Measurements from ENCODE around the gene PLEKHM3.
A peak's percentile ranks its signal among the peaks of the same experiment; 100 is the strongest.

Gene PLEKHM3

DNA sequence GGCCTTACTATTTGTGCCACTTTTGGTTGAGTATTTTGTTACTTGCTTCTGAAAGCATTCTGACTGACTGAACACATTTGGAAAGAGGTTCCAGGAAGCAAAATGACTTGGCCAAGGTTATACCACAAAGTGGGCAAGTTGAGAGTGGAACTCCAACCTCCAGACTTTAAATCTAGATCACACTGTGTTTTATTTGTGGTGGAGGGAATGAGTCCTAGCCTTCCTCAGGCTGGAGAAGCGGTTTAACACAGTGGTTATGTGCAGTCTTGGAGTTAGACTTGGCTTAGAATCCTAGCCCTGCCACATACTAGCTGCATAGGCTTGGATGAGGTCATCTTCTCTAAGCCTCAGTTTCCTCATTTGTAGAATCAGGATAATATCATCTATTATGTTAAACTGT lies 33.4 kb downstream of the PLEKHM3 start:
- DNase-seq: no peak

DNA sequence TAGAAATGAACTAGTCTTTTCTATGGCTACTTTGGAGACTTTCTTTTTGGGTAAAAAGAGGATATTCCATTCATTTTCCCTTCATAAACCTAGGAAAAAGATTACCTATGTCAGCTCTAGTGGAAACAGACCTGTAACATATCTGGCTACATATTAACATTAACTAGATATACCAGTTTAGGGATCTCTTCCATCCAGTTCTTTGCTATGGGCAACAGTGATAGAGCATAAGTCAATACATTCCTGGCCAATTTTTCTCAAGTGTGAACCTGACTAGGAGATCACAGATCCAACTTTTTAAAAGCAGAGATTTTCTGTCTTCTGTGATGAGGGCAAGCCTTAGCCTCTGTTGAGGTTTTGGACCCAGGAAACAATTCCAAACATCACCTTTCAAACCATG lies 34.5 kb downstream of the PLEKHM3 start:
- no peak for DNase-seq

- no peak for DNase-seq
These were observed 36.4 kb downstream of the PLEKHM3 start for GRCh38 chr2:207988975-207989374.

DNA sequence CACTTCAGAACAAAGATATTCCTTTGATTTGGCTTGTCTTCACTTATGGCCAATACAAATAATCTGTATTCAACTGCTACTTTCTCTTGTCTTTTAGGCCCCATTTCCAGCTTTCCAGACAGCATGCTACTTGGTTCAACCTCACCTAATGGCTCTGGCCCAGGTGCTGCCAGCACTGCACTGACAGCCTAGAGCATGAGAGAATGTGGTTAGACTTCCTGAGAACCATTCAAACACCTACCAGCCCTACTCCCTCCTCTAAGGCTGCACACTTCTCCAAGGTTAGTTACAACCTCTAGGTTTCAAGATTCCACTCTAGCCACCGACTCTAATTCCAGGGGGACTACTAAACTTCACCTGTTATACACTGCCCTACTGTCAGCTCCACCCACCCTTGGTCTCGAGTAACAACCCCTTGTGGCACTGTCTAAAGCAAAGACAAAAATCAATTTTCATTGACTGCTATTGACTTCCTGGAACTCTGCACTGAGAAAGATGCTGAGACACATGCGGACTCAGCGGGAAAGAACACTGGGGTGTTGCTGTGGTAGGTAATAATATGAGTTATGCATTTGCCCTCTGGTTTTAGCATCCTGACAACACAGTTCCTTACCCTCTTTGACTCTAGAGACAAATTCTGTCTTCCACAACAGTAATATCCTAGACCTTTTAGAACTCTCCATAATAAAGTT lies 38.2 kb downstream of the PLEKHM3 start:
- no peak for DNase-seq

- DNase-seq: no peak
These were observed 40.4 kb downstream of the PLEKHM3 start for GRCh38 chr2:207984765-207985480.

- no peak for DNase-seq
These were observed 41.7 kb downstream of the PLEKHM3 start for GRCh38 chr2:207983641-207984042.

DNA sequence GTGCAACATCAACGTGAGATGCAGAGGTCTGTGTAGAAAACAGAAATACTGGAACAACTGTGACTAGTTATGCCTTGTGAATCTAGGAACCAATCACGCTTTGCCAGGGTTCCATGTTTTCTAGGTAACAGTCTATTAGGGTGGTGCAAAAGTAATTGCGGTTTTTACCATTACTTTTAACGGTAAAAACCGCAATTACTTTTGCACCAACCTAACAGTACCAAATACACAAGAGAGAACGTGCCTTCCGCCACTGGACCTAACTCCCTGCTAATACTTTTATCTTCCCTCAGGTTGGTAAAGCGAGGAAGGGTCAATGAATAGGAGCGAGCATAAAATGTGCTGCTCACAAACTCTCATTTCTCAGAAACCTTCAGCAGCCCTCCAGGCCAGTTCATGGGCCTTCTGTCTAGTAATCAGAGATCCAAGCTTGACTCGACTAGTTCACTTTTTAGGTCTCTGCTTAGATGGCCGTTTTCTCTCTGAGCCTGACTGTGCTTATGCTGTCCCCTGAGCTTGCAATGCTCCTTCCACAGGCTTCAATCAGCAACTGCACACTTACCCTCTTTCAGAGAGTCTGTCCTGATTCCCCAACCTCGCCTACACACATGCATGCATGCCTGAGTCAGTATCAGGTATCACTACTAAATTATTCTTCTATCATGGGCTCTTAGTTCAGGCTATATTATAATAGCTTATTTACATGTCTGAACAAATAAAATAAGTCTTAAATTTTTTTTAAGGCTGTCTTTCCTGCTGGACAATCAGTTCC lies 47.0 kb downstream of the PLEKHM3 start:
- DNase-seq: peak in 1 of 2 experiments; percentile 23

- no peak for DNase-seq
These were observed 49.4 kb downstream of the PLEKHM3 start for GRCh38 chr2:207975921-207976320.

GRCh38 chr2:207974216-207974605 lies 51.1 kb downstream of the PLEKHM3 start:
- DNase-seq: no peak

GRCh38 chr2:207970826-207971180 lies 54.5 kb downstream of the PLEKHM3 start:
- DNase-seq: no peak

- DNase-seq: no peak
These were observed 55.0 kb downstream of the PLEKHM3 start for GRCh38 chr2:207970147-207970825.

- no peak for DNase-seq
These were observed 56.1 kb downstream of the PLEKHM3 start for GRCh38 chr2:207969249-207969648.

GRCh38 chr2:207967121-207967520 lies 58.2 kb downstream of the PLEKHM3 start:
- DNase-seq: peak in 1 of 2 experiments; percentile 48

- DNase-seq: no peak
These were observed 64.4 kb downstream of the PLEKHM3 start for GRCh38 chr2:207960911-207961310.

- DNase-seq: no peak
These were observed 65.2 kb downstream of the PLEKHM3 start for GRCh38 chr2:207960090-207960489.

- no peak for DNase-seq
These were observed 68.6 kb downstream of the PLEKHM3 start for GRCh38 chr2:207956771-207957170.

DNA sequence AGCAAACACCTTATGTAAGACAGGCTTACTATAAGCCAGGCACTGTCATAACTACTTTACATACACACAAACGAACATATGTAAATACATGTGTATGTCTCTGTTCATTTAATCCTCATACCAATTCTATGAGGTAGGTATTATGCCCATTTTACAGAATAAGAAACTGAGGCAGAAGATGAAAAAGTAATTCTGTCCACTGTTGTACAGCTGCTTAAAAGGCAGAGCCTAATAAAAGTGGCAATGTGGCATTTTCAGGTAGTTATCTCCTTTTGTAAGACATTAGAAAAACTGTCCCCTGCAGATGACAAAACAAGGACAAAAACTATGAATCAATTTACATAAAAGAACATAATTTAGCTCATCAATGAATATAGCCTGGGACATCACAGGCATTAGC lies 69.9 kb downstream of the PLEKHM3 start:
- DNase-seq: no peak

DNA sequence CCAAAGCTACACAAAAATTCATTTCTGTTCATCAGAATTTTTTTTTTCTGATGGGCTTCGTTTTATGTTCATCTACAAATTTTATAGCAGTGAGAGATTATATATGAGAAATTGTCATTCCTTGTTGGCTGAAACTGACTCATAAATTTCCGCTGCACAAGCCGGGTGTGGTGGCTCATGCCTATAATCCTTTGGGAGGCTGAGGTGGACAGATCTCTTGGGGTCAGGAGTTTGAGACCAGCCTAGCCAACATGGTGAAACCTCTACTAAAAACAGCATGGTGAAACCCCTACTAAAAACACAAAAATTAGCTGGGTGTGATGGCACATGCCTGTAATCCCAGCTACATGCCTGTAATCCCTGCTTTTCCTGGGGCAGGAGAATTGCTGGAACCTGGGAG lies 72.0 kb downstream of the PLEKHM3 start:
- no peak for DNase-seq

DNA sequence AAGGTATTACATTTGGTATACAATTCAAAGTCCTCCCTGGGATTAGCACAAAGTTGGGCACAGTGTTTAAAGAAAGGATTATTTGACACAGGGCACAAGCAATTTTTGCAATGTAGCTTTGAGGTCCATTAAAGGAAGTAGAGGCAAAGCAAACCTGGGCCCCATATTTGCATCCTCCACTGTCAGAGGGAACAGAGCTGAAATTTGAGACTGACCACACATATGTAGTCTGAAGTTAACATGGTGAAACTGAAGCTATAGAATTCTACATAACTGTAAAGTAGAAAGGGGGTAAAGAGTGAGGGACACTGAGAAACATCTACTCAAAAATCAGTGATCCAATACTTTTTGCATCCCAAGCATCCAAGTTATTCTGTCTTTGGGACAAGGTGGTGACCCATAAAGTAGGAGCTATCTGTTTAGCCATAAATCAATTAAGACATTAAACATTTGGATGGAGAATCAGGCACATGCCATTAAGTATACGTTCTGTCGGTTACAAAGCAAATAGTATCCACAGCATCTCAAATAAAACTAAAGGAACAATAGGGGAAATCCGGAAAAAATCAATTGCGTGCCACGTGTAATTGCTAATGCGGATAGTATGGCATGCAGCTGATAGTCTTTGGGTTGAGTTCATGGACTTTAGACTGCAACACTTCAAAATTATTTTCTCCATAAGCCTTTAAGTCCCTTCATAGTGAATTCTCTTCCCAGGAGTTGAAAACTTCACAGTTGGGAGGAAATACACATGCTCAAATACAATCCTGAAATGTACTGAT lies 72.6 kb downstream of the PLEKHM3 start:
- peak; percentile 56 to 72 for DNase-seq

GRCh38 chr2:207951734-207952470 lies 73.4 kb downstream of the PLEKHM3 start:
- no peak for DNase-seq

- no peak for DNase-seq
These were observed 74.6 kb downstream of the PLEKHM3 start for GRCh38 chr2:207950761-207951114.
